HG02885 (cell line): Measurements from ENCODE around the gene CHMP2A.

Source experiments
- ATAC-seq: cut with Tn5 transposase; IDR thresholded peaks from one replicate; pipeline ENCODE4 v1.9.1; 2021; ENCODE audit warnings: mild to moderate bottlenecking; ENCODE audit not compliant: unreplicated experiment, poor library complexity

The CHMP2A gene

GRCh38 chr19:58570770-58571574, 16.1 kb upstream of the CHMP2A start:
- ATAC-seq: no peak

- no peak for ATAC-seq
Measured at GRCh38 chr19:58569943-58570670, 15.2 kb upstream of the CHMP2A start.

GRCh38 chr19:58569191-58569942, 14.5 kb upstream of the CHMP2A start:
- no peak for ATAC-seq

- ATAC-seq: no peak
Measured at GRCh38 chr19:58568453-58569130, 13.7 kb upstream of the CHMP2A start.

- no peak for ATAC-seq
Measured at GRCh38 chr19:58566989-58567388, 12.1 kb upstream of the CHMP2A start.

- no peak for ATAC-seq
Measured at GRCh38 chr19:58563823-58564222, 8.9 kb upstream of the CHMP2A start.

- ATAC-seq: no peak
Measured at GRCh38 chr19:58563034-58563573, 8.2 kb upstream of the CHMP2A start.

- no peak for ATAC-seq
Measured at GRCh38 chr19:58562122-58563033, 7.5 kb upstream of the CHMP2A start.

GRCh38 chr19:58561373-58562121, 6.6 kb upstream of the CHMP2A start:
- ATAC-seq: no peak

GRCh38 chr19:58560921-58561320, 6.0 kb upstream of the CHMP2A start:
- no peak for ATAC-seq

- ATAC-seq: no peak
Measured at GRCh38 chr19:58560007-58560887, 5.3 kb upstream of the CHMP2A start.

- ATAC-seq: peak; percentile 25
Measured at GRCh38 chr19:58559275-58560006, 4.5 kb upstream of the CHMP2A start.

- peak; percentile 61 for ATAC-seq
Measured at GRCh38 chr19:58558623-58559274, 3.8 kb upstream of the CHMP2A start.

GRCh38 chr19:58558066-58558622, 3.2 kb upstream of the CHMP2A start, which contains the start of gene UBE2M:
TSS of gene UBE2M (minus strand) at chr19:58558611. CDS start at chr19:58558381, 230 bp downstream.
- peak; percentile 1 for ATAC-seq

GRCh38 chr19:58557221-58558065, 2.5 kb upstream of the CHMP2A start:
- ATAC-seq: no peak
